ENCODE data around the gene RNF17. TPM values are rescaled to one million over a fixed set of nuclear protein-coding genes. Genes with fewer than 3 reads are reported as not detected.

The RNF17 gene
- total RNA-seq, 1 experiment from 2014 or later, result not detected

DNA sequence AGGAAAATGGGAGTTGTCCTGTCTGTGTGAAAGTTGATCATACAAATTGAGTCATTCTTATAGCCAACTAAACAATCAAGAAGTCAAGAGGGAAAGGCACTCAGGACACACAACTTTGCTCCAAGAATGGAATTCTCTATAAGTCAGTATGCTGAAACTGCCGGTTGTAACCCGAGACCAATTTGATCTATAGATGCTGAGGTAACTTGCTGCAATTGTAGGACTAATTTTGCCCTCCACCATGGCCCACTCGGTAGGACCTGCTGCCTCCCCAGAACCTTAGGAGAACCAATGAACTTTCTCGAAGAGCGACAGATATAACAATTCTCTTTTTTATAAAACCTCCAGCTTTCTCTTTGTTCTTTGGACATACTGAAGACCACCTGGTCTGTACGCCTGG, 157.0 kb downstream of the RNF17 start:
- Histone ChIP-seq H3K36me3 (replicated peaks; ENCODE audit: control insufficient read depth, insufficient read depth, low read length) (no peaks in the 10 kb centered on the region), H3K27me3 (ENCODE audit: control insufficient read depth, insufficient read depth, low read length) (no peaks in the 10 kb centered on the region), H3K4me3 (ENCODE audit: insufficient read depth, low read depth, low read length) (no peak overlapping the region)
- no peak for DNase-seq

DNA sequence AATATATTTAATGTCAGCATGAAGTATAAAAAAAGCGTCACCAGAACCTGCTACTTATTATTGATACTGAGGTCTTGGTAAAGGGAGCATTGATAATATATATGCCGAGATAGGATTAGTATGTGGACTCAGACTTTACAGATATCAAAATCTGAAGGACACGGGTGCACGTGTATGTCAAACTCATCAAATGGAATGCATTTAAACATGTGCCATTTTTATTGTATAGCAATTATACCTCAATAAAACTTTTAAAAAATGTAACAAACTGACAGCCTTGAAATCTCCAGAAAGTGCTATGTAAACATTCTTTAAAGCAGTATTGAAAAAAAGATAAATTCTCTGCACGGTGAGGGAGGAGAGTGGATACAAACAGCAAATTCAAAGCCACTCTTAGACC, 157.9 kb downstream of the RNF17 start:
- Histone ChIP-seq H3K4me3 (ENCODE audit: insufficient read depth, low read depth, low read length) (peak overlapping the region; percentile 92), H3K36me3 (replicated peaks; ENCODE audit: control insufficient read depth, insufficient read depth, low read length) (no peaks in the 10 kb centered on the region), H3K27me3 (ENCODE audit: control insufficient read depth, insufficient read depth, low read length) (no peaks in the 10 kb centered on the region)
- no peak for DNase-seq

DNA sequence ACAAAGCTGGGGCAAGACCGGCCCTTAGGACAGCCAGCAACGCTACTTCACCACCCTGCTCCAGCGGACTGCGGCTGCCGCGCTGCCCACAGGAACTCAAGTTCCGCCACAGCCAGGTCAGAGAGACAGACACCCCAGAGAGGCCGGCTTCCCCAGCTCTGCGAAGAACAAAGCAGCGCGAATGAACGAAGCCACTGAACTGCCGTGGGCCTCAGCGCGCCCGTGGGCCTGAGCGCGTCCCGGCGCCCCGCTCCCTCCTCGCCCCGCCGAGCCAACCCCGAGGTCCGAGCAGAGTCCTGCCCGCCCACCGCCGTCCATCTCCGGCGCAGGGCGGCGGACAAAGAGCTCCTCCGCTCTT, 158.4 kb downstream of the RNF17 start:
- no peaks in the 10 kb centered on the region for H3K27me3 ChIP-seq (ENCODE audit: control insufficient read depth, insufficient read depth, low read length)
- peak overlapping the region; percentile 92 for H3K4me3 ChIP-seq (ENCODE audit: insufficient read depth, low read depth, low read length)
- no peaks in the 10 kb centered on the region for H3K36me3 ChIP-seq (replicated peaks; ENCODE audit: control insufficient read depth, insufficient read depth, low read length)
- peak; percentile 66 for DNase-seq

DNA sequence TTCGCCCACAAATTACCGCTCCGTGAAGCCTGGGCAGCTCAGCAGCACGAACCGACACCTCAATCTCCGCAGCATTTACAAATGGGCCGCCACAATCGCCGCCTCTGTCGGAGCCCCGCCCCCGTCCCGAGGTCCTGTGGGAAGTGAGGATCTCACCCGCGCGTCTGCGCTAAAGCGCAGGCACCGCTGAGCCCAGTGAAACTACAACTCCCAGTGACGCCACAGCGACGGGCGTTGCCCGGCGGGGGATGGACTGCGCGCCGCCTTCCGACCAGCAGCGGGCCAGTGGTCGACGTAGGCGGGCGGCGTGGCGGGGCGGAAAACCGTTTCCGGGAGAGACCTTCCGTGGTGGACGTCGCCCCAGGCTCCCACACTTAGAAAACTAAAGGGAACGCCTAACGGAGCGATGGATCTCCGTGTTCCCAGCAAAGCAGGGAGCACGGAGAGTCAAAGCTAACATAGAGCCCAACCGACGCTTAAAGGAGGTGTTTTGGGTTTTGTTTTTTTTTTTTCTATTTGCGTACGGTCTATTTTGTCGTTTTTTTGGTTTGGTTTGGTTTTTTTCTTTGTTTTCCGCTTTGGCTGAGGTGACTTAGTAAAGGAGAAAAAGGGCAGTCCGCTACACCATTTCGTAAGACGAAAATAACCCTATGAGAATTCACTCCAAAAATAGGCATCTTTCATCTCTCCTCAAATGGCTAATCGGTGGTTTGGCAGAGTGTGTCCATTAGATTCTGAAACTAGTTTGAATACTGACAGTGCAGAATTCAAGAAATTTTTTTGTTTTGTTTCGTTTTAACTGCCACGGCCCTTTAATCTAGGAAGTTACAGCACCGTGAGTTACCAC, 159.0 kb downstream of the RNF17 start:
- peak overlapping the region; percentile 92 for H3K4me3 ChIP-seq (ENCODE audit: insufficient read depth, low read depth, low read length)
- no peaks in the 10 kb centered on the region for H3K27me3 ChIP-seq (ENCODE audit: control insufficient read depth, insufficient read depth, low read length)
- peak; percentile 94 for DNase-seq
- no peaks in the 10 kb centered on the region for H3K36me3 ChIP-seq (replicated peaks; ENCODE audit: control insufficient read depth, insufficient read depth, low read length)

DNA sequence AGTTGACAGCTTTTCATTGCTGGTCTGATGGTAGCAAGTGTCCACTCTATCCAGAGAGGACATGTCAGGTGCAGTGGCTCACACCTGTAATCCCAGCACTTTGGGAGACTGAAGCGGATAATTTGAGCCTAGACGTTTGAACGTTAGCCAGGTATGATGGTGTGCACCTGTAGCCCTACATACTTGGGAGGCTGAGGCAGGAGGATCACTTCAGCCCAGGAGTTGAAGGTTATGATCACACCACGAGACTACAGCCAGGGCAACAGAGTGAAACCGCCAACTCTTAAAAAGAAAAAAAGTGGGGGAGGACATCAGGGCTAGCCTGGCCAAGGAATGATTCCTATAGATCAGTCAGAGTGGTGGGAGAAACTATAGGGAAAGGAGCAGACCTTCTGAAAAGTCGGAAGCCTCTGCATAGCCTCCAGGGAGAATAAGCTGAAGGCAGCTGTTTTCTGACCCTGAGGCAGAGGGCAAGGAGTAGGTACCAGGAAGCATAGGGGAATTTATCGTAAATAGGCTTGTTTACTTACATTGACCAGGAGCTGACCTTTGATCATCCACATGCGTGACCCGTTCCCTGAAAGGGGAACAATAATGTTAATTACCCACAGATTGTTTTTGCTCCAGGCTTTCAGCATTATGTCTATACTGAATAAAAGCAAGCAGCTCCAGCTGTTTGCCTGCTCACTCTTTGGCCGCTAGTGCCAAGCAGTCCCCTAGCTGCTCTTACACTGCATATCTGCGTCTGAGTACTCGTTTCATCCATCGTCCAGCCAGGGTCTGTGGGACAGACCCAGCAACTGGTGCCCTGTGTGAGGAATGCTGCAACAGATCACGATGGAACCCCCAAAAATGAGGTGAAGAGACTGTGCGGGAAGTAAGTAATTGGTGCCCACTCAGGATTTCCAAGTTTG, 161.6 kb downstream of the RNF17 start:
- Histone ChIP-seq H3K36me3 (replicated peaks; ENCODE audit: control insufficient read depth, insufficient read depth, low read length) (no peaks in the 10 kb centered on the region), H3K4me3 (ENCODE audit: insufficient read depth, low read depth, low read length) (no peak overlapping the region), H3K27me3 (ENCODE audit: control insufficient read depth, insufficient read depth, low read length) (peaks cover 3% of the 10 kb centered on the region; the same call in 1 of the 2 replicates)
- no peak for DNase-seq

DNA sequence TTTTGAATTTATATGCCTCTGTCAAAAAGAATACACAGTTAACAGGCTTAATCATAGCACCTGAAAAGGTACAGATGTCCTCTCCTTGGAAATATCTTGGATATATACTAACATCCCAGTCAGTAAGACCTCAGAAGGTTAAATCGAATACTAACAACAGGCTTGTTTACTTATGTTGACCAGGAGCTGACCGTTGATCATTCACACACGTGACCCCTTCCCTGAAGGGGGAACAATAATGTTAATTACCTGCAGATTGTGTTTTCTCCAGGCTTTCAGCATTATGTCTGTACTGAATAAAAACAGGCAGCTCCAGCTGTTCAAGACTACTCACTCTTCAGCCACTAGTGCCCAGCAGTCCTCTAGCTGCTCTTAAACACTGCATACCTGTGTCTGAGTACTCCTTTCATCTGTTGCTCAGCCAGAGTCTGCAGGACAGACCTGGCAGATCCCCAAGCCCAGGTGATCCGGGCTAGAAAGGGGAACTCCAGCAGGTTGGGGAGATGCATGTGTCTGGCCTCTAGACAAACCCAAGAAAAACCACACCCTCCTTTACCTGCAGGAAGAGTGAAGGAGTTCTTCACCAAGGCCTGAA, 163.9 kb downstream of the RNF17 start:
- Histone ChIP-seq H3K27me3 (ENCODE audit: control insufficient read depth, insufficient read depth, low read length) (peaks cover 21% of the 10 kb centered on the region), H3K4me3 (ENCODE audit: insufficient read depth, low read depth, low read length) (no peak overlapping the region), H3K36me3 (replicated peaks; ENCODE audit: control insufficient read depth, insufficient read depth, low read length) (no peaks in the 10 kb centered on the region)
- DNase-seq, result no peak

DNA sequence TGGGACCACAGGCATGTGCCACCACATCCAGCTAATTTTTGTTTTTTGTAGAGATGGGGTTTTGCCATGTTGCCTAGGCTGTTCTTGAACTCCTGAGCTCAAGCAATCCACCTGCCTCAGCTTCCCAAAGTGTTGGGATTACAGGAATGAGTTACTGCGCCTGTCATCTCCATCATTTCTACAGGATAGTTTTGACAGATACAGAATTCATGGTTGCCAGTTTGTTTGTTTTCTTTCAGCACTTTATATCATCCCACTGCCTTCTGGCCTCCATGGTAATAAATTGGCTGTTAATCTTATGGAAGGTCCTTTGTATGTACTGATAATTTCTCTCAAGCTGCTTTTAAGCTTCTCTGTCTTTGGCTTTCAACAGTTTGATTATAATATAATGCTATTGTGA, 165.2 kb downstream of the RNF17 start:
- peaks cover 21% of the 10 kb centered on the region for H3K27me3 ChIP-seq (ENCODE audit: control insufficient read depth, insufficient read depth, low read length)

More for the DNA sequence above, 165.2 kb downstream of the RNF17 start:
- no peak for DNase-seq
- Histone ChIP-seq H3K4me3 (ENCODE audit: insufficient read depth, low read depth, low read length) (no peak overlapping the region), H3K36me3 (replicated peaks; ENCODE audit: control insufficient read depth, insufficient read depth, low read length) (no peaks in the 10 kb centered on the region)

Other genes with a start within 250 kb of the RNF17 start
- gene ATP12A, start 83.8 kb upstream of the RNF17 start, total RNA-seq (2014; rRNA removed; shearing (Covaris generic)), result 0.04 and 0.62 TPM in 2 replicates